HCT116 (cell line): ENCODE measurements around the gene GOLT1A. TPM values are rescaled to one million over a fixed set of nuclear protein-coding genes. Genes with fewer than 3 reads are reported as not detected.

Experiments
- ATAC-seq: fragments of 200-7000 bp; cut with Tn5 transposase; 2 replicates; pipeline ENCODE4 v1.9.1; 2020; ENCODE audit warnings: mild to moderate bottlenecking, moderate library complexity
- BruUV-seq: library from RNA; stranded (reverse); fragments of 400-500 nt; replicated peaks from 2 replicates; lab custom pipeline; 2021; lab: Mats Ljungman, UMichigan
- CTCF ChIA-PET: fragments of 300-600 bp; sonication (Branson Sonifier 250); formaldehyde crosslinking; loops from one replicate; lab custom pipeline; 2021; ENCODE audit warnings: antibody characterized with exemption; lab: Charles Lee
- POLR2A ChIA-PET: fragments of 300-600, 350-600 bp; sonication (Branson Sonifier 250); formaldehyde crosslinking; loops from one replicate; lab custom pipeline; 2021; ENCODE audit warnings: antibody characterized with exemption; lab: Charles Lee
- RAD21 ChIA-PET, 2 experiments: fragments of 300-600 bp; sonication (Branson Sonifier 250); formaldehyde crosslinking; loops; one replicate each; lab custom pipeline; 2023; ENCODE audit warnings: low total read pairs in 2 of 2; ENCODE audit not compliant: uncharacterized antibody in 2 of 2, unreplicated experiment in 2 of 2, low non-redundant PET in 1 of 2; lab: Charles Lee
- DNase-seq: peaks from one replicate; pipeline ENCODE4 v3.0.0-alpha.2; 2010; ENCODE audit warnings: low read depth, low spot score
- H2AFZ ChIP-seq: fragments of 200-600 bp; shearing (Covaris generic), sonication (generic); 2 replicates; pipeline ENCODE4 v1.6.1; 2017; ENCODE audit warnings: low read depth, mixed run types, mixed read lengths, antibody characterized with exemption, low read length; ENCODE audit not compliant: poor library complexity, severe bottlenecking
- H3K27ac ChIP-seq: 2 replicates; pipeline ENCODE4 v1.5.1; 2012; ENCODE audit warnings: low read depth, low read length
- H3K27me3 ChIP-seq: fragments of 200-600 bp; sonication (generic); 2 replicates; pipeline ENCODE4 v1.6.1; 2016; ENCODE audit warnings: mixed run types, low read length, mixed read lengths; ENCODE audit not compliant: insufficient read depth
- H3K36me3 ChIP-seq, 2 experiments: fragments of 200-500 bp in 1 of 2; fragments of 200-600 bp in 1 of 2; sonication (Bioruptor generic) in 1 of 2; sonication (generic) in 1 of 2; 2 replicates each; pipeline versions ENCODE4 v1.5.1 to v1.6.1; 2014 to 2016; ENCODE audit warnings: low read length in 2 of 2, inconsistent platforms in 1 of 2, mixed read lengths in 1 of 2, mixed run types in 1 of 2; ENCODE audit not compliant: insufficient read depth in 2 of 2, control insufficient read depth in 1 of 2
- H3K4me1 ChIP-seq, 2 experiments: fragments of 200-600 bp in 1 of 2; sonication (generic) in 1 of 2; 2 replicates each; pipeline versions ENCODE4 v1.5.1 to v1.6.1; 2012 to 2017; ENCODE audit warnings: low read length in 2 of 2, inconsistent platforms in 1 of 2, mild to moderate bottlenecking in 1 of 2, mixed read lengths in 1 of 2, mixed run types in 1 of 2, moderate library complexity in 1 of 2; ENCODE audit not compliant: insufficient read depth in 2 of 2, control insufficient read depth in 1 of 2
- H3K4me2 ChIP-seq: fragments of 200-600 bp; sonication (generic); 2 replicates; pipeline ENCODE4 v1.6.1; 2017; ENCODE audit warnings: mixed run types, low read length, mixed read lengths
- H3K4me3 ChIP-seq, 2 experiments: fragments of 200-600 bp in 1 of 2; sonication (generic) in 1 of 2; replicated peaks in 1 of 2; 2 replicates each; pipeline ENCODE4 v1.5.1; 2011 to 2016; ENCODE audit warnings: low read length in 2 of 2, control low read depth in 1 of 2, low read depth in 1 of 2, mild to moderate bottlenecking in 1 of 2, mixed read lengths in 1 of 2, mixed run types in 1 of 2
- H3K79me2 ChIP-seq: fragments of 200-600 bp; sonication (generic); 2 replicates; pipeline ENCODE4 v1.6.1; 2017; ENCODE audit warnings: mild to moderate bottlenecking, mixed run types, low read length, moderate library complexity, mixed read lengths; ENCODE audit not compliant: insufficient read depth
- H3K9ac ChIP-seq: fragments of 200-600 bp; sonication (generic); 2 replicates; pipeline ENCODE4 v1.6.1; 2016; ENCODE audit warnings: low read length, mixed read lengths
- H3K9me2 ChIP-seq: fragments of 200-600 bp; sonication (generic), shearing (Covaris generic); 2 replicates; pipeline ENCODE4 v1.6.1; 2017; ENCODE audit warnings: mixed run types, mild to moderate bottlenecking, moderate library complexity; ENCODE audit not compliant: insufficient read depth
- H3K9me3 ChIP-seq, 2 experiments: fragments of 200-500 bp in 1 of 2; fragments of 200-600 bp in 1 of 2; sonication (Bioruptor generic) in 1 of 2; sonication (generic) in 1 of 2; 2 replicates each; pipeline ENCODE4 v1.6.1; 2014 to 2017; ENCODE audit warnings: low read length in 2 of 2, mixed read lengths in 2 of 2, inconsistent platforms in 1 of 2, low read depth in 1 of 2, mild to moderate bottlenecking in 1 of 2, mixed run types in 1 of 2, moderate library complexity in 1 of 2; ENCODE audit not compliant: control insufficient read depth in 1 of 2, insufficient read depth in 1 of 2
- H4K20me1 ChIP-seq: fragments of 200-600 bp; sonication (generic), shearing (Covaris generic); 2 replicates; pipeline ENCODE4 v1.6.1; 2017; ENCODE audit warnings: mixed run types, mild to moderate bottlenecking, moderate library complexity; ENCODE audit not compliant: insufficient read depth
- CTCF ChIP-seq, 3 experiments: fragments of 200-600 bp in 1 of 3; sonication (generic) in 1 of 3; IDR thresholded peaks in 2 of 3; conservative IDR thresholded peaks in 1 of 3; 2 replicates each; pipeline ENCODE4 v1.5.1; 2012 to 2017; ENCODE audit warnings: low read depth in 2 of 3, low read length in 2 of 3, antibody characterized with exemption in 1 of 3, borderline replicate concordance in 1 of 3, control low read depth in 1 of 3, mild to moderate bottlenecking in 1 of 3, mixed read lengths in 1 of 3, mixed run types in 1 of 3, moderate library complexity in 1 of 3; ENCODE audit not compliant: insufficient read depth in 1 of 3
- EGR1 ChIP-seq: IDR thresholded peaks from 2 replicates; pipeline ENCODE4 v1.6.1; 2012; ENCODE audit warnings: low read depth
- EZH2 ChIP-seq: fragments of 200-600 bp; sonication (generic); IDR thresholded peaks from 2 replicates; pipeline ENCODE4 v1.6.1; 2017; ENCODE audit warnings: antibody characterized with exemption, mixed run types
- MAX ChIP-seq: IDR thresholded peaks from 2 replicates; pipeline ENCODE4 v1.6.1; 2012
- SIN3A ChIP-seq: IDR thresholded peaks from 2 replicates; pipeline ENCODE4 v1.6.1; 2012; ENCODE audit warnings: low read depth
- SP1 ChIP-seq: IDR thresholded peaks from 2 replicates; pipeline ENCODE4 v1.6.1; 2012; ENCODE audit warnings: low read depth
- YY1 ChIP-seq: IDR thresholded peaks from 2 replicates; pipeline ENCODE4 v1.6.1; 2011; ENCODE audit warnings: low read length, low read depth, moderate library complexity, mild to moderate bottlenecking; ENCODE audit not compliant: insufficient replicate concordance; ENCODE audit errors: extremely low read depth
- ZBTB33 ChIP-seq: IDR thresholded peaks from 2 replicates; pipeline ENCODE4 v1.6.1; 2011; ENCODE audit warnings: mild to moderate bottlenecking, low read length, moderate library complexity; ENCODE audit not compliant: insufficient replicate concordance; ENCODE audit errors: extremely low read depth
- intact Hi-C: fragments of 100-400 bp; cut with micrococcal nuclease; formaldehyde crosslinking; loops from 2 replicates; pipeline ENCODE4 v1.10.0; 2022
- total RNA-seq: library from RNA; stranded (reverse); gene quantifications from one replicate; pipeline ENCODE4 v1.2.1, GENCODE V29; 2021; ENCODE audit not compliant: unreplicated experiment

The GOLT1A gene
- total RNA-seq, 1 experiment from 2014 or later, result 8.0 TPM

- Histone ChIP-seq H3K27me3 (no peaks in the 10 kb centered on the region), H3K4me1 (peaks cover 1 to 16% of the 10 kb centered on the region in 2 experiments), H3K79me2 (no peaks in the 10 kb centered on the region), H3K4me3 (no peak overlapping the region), H3K27ac (no peak overlapping the region), H3K36me3 (no peaks in the 10 kb centered on the region), H3K4me2 (no peak overlapping the region), H3K9me2 (no peaks in the 10 kb centered on the region), H3K9me3 (no peaks in the 10 kb centered on the region), H2AFZ (no peak overlapping the region), H3K9ac (no peak overlapping the region), H4K20me1 (no peaks in the 10 kb centered on the region)
- ATAC-seq, result no peak
- no TSS peak for BruUV-seq
- ChIA-PET RAD21 (no interaction called here), POLR2A (no interaction called here), CTCF (no interaction called here)
- intact Hi-C loops, result no loop called here
- DNase-seq, result no peak
- TF ChIP-seq CTCF (IDR thresholded peaks at IDR 0.05 in 2 of 3, conservative IDR thresholded peaks at IDR 0.05 in 1 of 3; ENCODE audit: borderline replicate concordance in 1 of 3, insufficient read depth in 1 of 3, low read depth in 2 of 3, low read length in 2 of 3) (no peak), EGR1 (no peak), ZBTB33 (no peak), SIN3A (no peak)
These were observed 55.8 kb downstream of the GOLT1A start for GRCh38 chr1:204157962-204158361.

GRCh38 chr1:204155881-204156280 is 57.9 kb downstream of the GOLT1A start:
- POLR2A ChIA-PET, result no interaction called here
- H3K9me2 ChIP-seq, result no peaks in the 10 kb centered on the region
- H4K20me1 ChIP-seq, result no peaks in the 10 kb centered on the region
- no peak overlapping the region for H2AFZ ChIP-seq
- DNase-seq (no peak), ATAC-seq (no peak)
- BruUV-seq, result no TSS peak
- no peak for TF ChIP-seq EZH2
- no peak for TF ChIP-seq SP1
- TF ChIP-seq ZBTB33, result no peak
- no peak for TF ChIP-seq YY1
- TF ChIP-seq MAX, result no peak
- no peak overlapping the region for H3K4me3 ChIP-seq
- no peaks in the 10 kb centered on the region for H3K36me3 ChIP-seq
- H3K27me3 ChIP-seq, result no peaks in the 10 kb centered on the region
- H3K4me2 ChIP-seq, result no peak overlapping the region
- RAD21 ChIA-PET, result interaction anchor here in 1 of 2 experiments (0.6 kb wide), 1 partner anchor 284 kb away, joined by 3 read pairs; no protein-coding TSS in a partner anchor
- intact Hi-C loops, result no loop called here
- no peaks in the 10 kb centered on the region for H3K9me3 ChIP-seq
- no peak overlapping the region for H3K9ac ChIP-seq
- H3K79me2 ChIP-seq, result no peaks in the 10 kb centered on the region
- peaks cover 8 to 18% of the 10 kb centered on the region in 2 experiments for H3K4me1 ChIP-seq
- CTCF ChIA-PET, result no interaction called here
- no peak overlapping the region for H3K27ac ChIP-seq
